ENCODE measurements around the gene NRG3. TPM values are rescaled to one million over a fixed set of nuclear protein-coding genes. Genes with fewer than 3 reads are reported as not detected.

Gene NRG3
- total RNA-seq, 1 donor from 2014 or later = 32.2 TPM

GRCh38 chr10:82880776-82881290 lies 1005.8 kb downstream of the NRG3 start:
- peak overlapping the region; percentile 36 for H3K27ac Mint-ChIP-seq
- no peak for DNase-seq (ENCODE audit: low spot score, unreplicated experiment)
- H3K4me3 Mint-ChIP-seq (ENCODE audit: low read depth) = no peak overlapping the region
- H3K27me3 Mint-ChIP-seq = no peaks in the 10 kb centered on the region
- H3K36me3 Mint-ChIP-seq (ENCODE audit: insufficient read depth) = no peaks in the 10 kb centered on the region
- H3K9me3 Mint-ChIP-seq (ENCODE audit: low read depth) = no peaks in the 10 kb centered on the region
- TF ChIP-seq CTCF (IDR thresholded peaks at IDR 0.05; ENCODE audit: unreplicated experiment) = no peak
- peaks cover 3% of the 10 kb centered on the region for H3K4me1 Mint-ChIP-seq (ENCODE audit: low read depth)

- H3K27ac Mint-ChIP-seq = no peak overlapping the region
- no peak for TF ChIP-seq CTCF (IDR thresholded peaks at IDR 0.05; ENCODE audit: unreplicated experiment)
- DNase-seq (ENCODE audit: low spot score, unreplicated experiment) = no peak
These were observed 1007.7 kb downstream of the NRG3 start for GRCh38 chr10:82882722-82883121.

GRCh38 chr10:82883603-82884002 lies 1008.6 kb downstream of the NRG3 start:
- Mint-ChIP-seq H3K4me1 (ENCODE audit: low read depth) (peaks cover 6% of the 10 kb centered on the region), H3K27me3 (no peaks in the 10 kb centered on the region), H3K9me3 (ENCODE audit: low read depth) (no peaks in the 10 kb centered on the region), H3K36me3 (ENCODE audit: insufficient read depth) (no peaks in the 10 kb centered on the region), H3K27ac (no peak overlapping the region), H3K4me3 (ENCODE audit: low read depth) (no peak overlapping the region)
- TF ChIP-seq CTCF (IDR thresholded peaks at IDR 0.05; ENCODE audit: unreplicated experiment) = no peak
- no peak for DNase-seq (ENCODE audit: low spot score, unreplicated experiment)

More at GRCh38 chr10:82882722-82883121, 1007.7 kb downstream of the NRG3 start:
- no peaks in the 10 kb centered on the region for H3K9me3 Mint-ChIP-seq (ENCODE audit: low read depth)
- no peaks in the 10 kb centered on the region for H3K36me3 Mint-ChIP-seq (ENCODE audit: insufficient read depth)
- peaks cover 6% of the 10 kb centered on the region for H3K4me1 Mint-ChIP-seq (ENCODE audit: low read depth)
- no peaks in the 10 kb centered on the region for H3K27me3 Mint-ChIP-seq
- no peak overlapping the region for H3K4me3 Mint-ChIP-seq (ENCODE audit: low read depth)

GRCh38 chr10:82887488-82887887 lies 1012.5 kb downstream of the NRG3 start:
- Mint-ChIP-seq H3K9me3 (ENCODE audit: low read depth) (no peaks in the 10 kb centered on the region), H3K27me3 (no peaks in the 10 kb centered on the region), H3K4me1 (ENCODE audit: low read depth) (peaks cover 4% of the 10 kb centered on the region), H3K4me3 (ENCODE audit: low read depth) (no peak overlapping the region), H3K27ac (no peak overlapping the region), H3K36me3 (ENCODE audit: insufficient read depth) (no peaks in the 10 kb centered on the region)
- TF ChIP-seq CTCF (IDR thresholded peaks at IDR 0.05; ENCODE audit: unreplicated experiment) = no peak
- no peak for DNase-seq (ENCODE audit: low spot score, unreplicated experiment)

- H3K4me3 Mint-ChIP-seq (ENCODE audit: low read depth) = no peak overlapping the region
- DNase-seq (ENCODE audit: low spot score, unreplicated experiment) = no peak
- H3K27ac Mint-ChIP-seq = peak overlapping the region; percentile 4
- H3K27me3 Mint-ChIP-seq = no peaks in the 10 kb centered on the region
- peaks cover 4% of the 10 kb centered on the region for H3K4me1 Mint-ChIP-seq (ENCODE audit: low read depth)
- no peaks in the 10 kb centered on the region for H3K9me3 Mint-ChIP-seq (ENCODE audit: low read depth)
- H3K36me3 Mint-ChIP-seq (ENCODE audit: insufficient read depth) = no peaks in the 10 kb centered on the region
- no peak for TF ChIP-seq CTCF (IDR thresholded peaks at IDR 0.05; ENCODE audit: unreplicated experiment)
These were observed 1013.9 kb downstream of the NRG3 start for GRCh38 chr10:82888809-82889455.
